HG03280 (cell line): Measurements from ENCODE around the gene ARGLU1.
"Not testable (repeated sequence)": the region's sequence is repeated elsewhere in the genome, so short reads cannot be mapped to it uniquely, and the experiment has no call there.

Source experiments
- ATAC-seq: cut with Tn5 transposase; IDR thresholded peaks from one replicate; pipeline ENCODE4 v1.9.1; 2021; ENCODE audit warnings: mild to moderate bottlenecking, moderate library complexity; ENCODE audit not compliant: unreplicated experiment

The ARGLU1 gene, protein sequence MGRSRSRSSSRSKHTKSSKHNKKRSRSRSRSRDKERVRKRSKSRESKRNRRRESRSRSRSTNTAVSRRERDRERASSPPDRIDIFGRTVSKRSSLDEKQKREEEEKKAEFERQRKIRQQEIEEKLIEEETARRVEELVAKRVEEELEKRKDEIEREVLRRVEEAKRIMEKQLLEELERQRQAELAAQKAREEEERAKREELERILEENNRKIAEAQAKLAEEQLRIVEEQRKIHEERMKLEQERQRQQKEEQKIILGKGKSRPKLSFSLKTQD

DNA sequence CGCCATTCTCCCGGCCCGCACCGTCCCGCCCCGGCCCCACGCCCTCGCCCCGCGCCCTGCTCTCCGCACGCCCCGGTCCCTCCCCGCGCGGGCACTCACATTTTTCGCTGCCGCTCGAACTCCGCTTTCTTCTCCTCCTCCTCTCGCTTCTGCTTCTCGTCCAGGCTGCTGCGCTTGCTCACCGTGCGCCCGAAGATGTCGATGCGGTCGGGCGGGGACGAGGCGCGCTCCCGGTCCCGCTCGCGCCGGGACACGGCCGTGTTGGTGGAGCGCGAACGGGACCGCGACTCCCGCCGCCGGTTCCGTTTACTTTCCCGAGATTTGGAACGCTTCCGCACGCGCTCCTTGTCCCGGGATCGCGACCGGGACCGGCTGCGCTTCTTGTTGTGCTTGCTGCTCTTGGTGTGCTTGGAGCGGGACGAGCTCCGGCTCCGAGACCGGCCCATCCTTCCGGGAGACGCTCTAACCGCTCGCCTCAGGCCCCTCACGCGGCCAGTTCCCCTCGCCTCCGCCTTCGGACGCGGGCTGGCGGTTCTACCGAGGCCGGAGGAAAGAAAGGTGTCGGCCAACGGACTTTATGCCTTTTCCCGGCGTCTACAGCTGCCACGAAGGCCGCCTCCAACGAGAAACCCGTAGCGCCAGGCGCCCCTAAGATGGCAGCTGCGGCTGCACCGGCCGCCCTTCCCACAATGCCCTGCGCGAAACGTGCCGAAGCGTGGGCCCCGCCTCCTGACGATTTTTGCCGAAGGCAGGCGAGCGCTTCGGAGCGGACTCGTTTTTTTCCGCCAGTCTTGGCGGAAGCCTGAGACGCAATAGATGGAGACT is at the start of gene ARGLU1:
Gene ARGLU1 (minus strand): TSS at position 664 of the 825 bp plus-strand sequence. CDS start 218 bp downstream, at position 446.
- ATAC-seq, result peak; percentile 80

DNA sequence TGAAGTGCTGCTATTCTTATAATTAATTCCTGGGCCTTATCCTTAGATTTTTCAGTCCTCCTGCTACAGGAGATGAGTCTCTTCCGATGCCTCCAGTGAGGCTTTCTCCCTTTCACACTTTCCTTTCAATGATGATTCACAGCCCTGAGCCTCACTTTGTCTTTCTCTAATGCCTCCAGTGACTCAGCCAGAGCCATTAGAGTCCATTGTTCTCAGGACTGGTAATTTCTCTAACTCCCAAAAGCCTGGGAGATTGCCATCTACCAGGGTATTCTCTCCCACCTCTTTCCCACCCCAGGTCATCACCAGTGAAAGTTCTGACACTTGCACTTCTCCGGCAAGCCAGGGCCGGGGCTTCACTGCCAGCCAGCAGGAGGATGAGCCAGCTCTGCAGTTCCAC is 49.6 kb upstream of the ARGLU1 start:
- ATAC-seq, result no peak

DNA sequence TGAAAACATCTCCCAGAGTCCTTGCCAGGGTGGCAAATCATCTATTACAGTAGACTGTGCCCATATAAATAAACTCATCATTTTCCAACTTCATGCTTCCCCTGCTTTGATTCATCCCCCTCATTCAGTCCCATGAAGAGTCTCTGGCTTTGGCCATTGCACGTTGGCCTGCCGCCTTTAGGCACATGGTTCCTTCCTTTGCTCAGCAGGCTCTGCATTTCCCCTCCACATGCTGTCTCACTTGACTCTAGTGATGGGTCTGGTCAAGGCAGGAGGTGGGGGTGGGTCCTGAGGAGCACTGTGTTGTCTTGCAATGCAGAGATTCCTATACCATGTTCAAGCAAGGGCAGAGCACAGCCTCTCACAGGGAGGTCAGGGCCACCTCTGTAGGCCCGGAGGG is 48.8 kb upstream of the ARGLU1 start:
- ATAC-seq, result no peak

DNA sequence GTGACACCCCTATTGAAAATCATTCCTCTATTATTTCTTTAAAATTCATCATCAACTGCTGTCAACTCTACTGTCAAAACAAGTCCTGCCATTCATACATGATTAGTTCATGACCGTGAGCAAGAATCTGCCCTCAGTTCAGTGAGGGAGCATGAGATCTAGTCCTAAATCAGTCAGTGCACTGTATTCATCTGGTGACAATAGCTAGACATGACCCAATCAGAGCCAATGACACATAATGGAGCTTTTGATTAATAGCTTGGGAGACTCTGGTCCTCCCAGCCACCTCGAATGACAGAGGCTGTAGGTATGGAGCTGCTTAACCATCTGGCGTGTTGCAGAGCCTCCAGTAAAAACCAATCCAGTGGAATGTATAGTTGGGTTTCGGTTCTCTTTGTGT is 46.9 kb upstream of the ARGLU1 start:
- ATAC-seq, result no peak

DNA sequence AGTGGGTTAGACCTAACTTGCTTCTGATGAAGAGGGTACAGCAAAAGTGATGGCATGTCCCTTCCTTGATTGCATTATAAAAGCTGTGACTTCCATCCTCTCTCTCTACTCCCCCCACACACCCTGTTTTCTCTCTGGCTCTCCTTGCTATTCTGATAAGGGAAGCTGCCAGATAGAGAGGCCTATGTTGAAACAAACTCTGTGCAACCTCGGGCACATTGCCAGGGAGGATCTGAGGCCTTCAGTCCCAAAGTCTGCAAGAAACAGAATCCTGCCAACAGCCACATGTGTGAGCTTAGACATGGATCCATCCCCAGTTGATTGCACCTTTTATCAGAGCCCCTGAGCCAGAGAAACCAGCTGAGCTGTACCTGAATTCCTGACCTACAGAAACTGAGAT is 44.8 kb upstream of the ARGLU1 start:
- no peak for ATAC-seq

DNA sequence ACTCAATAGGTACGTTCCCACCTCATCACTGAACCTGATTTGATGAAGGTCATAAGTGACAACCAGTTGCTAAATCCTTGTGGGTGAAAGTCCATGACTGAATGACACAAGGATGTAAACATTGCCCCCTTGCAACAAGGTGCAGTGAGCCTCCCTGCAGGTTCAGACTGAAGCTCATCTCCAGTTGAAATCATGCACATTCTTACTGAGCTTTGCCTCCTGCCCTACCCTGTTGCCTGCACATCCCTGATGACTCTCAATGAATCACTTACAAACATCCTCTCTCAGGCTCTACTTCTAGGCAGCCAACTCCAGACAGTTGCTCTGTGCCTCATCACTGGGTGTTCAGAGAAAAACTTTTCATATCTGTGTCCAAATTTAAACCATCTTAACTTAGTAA is 42.5 kb upstream of the ARGLU1 start:
- ATAC-seq, result no peak

DNA sequence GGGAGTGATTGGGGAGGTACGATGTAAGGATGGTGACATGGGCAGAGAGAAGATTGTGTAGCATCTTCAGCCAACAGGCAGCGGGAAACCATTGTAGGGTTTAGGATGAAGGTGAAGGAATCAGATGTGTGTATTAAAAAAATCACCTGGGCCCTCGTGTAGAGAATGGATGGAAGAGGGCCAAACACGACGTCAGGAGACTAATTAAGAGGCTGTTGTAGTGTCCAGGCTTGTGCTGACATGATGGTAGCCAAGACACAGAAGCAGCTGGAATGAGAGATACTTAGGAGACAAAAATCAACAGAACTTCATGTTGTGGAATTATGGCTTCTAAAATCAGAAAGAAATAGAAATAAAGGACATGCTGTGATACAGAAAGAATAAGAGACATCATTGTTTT is 41.2 kb upstream of the ARGLU1 start:
- ATAC-seq, result no peak

DNA sequence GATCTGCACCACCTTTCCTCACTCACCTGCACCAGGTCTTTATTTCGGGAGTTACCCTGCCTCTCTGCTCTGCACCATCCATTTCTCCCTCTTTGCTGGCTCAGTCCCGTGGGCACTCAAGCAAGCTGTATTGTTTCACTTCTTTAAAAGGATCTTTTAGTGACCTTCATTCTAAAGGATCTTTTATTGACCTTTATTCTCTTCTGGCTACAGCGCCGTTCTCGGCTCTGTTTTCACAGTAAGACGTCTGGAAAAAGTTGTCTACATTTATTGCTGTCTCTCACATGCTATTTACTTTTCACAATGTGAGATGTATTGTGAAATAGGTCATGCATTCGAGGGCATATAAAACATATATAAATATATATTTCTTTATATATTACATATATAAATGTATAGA is 35.6 kb upstream of the ARGLU1 start:
- no peak for ATAC-seq

DNA sequence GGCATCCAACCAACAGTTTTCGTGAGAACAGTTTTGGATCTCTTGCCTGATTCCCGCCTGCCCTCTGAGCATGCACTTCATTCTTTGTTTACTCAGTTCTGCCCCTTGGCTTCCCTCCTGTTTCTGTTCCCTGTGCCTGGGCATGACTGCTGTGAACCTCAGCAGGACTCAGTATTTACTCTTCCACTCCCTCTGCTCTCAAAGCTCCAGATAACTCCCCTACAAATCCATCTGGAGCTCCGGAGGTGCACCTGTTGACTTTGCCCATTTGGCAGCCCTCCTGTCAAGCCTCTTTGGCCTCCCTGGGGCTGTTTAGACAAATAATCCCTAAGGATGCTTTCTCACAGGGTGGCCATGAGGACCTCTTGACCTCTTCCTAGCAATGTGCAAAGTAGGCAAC is 34.2 kb upstream of the ARGLU1 start:
- no peak for ATAC-seq

DNA sequence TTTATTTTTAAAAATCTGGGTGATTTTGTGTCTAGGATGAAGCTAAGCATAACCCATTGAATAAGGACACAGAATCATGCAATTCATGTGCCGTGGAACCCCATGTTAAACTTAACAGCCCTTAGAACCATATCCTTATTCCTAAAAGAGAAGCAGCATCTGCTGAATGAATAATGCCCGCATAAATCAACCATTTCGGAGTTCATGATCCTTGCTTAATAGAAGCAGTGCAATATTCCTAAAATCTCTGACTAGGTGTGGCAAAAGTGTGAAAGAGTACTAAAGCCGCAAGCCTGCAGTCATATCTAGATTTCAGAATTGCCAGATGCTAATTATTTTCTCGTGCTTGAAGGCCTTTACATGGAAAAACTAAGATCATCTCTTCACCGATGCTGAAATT is 33.6 kb upstream of the ARGLU1 start:
- ATAC-seq, result no peak

DNA sequence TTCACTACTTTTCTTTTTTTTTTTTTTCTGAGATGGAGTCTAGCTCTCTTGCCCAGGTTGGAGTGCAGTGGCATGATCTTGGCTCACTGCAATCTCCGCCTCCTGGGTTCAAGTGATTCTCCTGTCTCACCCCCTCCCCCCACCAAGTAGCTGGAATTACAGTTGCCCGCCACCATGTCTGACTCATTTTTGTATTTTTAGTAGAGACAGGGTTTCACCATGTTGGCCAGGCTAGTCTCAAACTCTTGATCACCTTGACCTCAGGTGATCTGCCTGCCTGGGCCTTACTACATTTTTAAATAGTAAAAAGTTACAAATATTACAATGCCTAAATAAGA is 32.8 kb upstream of the ARGLU1 start:
- ATAC-seq, result not testable (repeated sequence)

DNA sequence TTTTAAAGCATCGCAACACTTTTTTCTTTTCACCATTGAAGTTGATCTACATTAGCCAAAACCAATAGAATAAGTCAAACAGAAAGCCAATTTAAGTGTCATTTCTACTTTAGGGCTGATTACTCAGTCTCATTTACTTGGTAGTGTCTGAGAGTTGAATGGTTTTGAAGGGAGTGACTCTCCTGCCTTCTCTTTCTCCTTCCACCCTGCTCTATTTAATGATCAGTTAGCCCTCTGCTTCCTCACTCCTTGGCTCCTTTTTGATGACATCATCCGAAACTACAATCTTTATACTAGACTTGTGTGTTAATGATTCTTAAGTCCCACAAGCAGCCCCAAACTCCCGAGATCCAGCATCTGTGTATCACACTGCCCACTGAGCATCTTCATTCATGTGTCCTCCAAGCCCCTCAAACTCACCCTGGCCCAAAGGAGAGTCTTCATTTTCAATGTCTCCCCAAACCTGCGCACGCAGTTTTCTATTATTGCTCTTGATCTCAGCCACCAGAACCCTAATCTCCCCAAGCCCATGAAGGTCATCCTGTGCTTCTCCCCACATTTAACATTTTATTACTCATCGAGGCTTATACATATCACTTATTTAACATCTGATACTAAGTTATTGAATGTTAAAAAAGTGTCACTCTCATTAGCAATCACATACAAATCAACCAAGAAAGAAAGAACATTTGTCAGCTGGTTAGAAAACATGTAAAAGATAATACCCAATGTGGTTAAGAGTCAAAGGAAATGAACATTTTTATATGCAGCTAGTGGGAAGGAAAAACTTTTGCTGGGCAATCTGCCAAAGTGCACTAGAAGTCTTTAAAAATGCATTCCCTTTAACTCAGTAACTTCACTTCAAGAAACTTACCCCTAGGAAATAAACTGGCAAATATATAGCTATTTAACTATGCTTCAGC is 32.2 kb upstream of the ARGLU1 start:
- ATAC-seq, result no peak

DNA sequence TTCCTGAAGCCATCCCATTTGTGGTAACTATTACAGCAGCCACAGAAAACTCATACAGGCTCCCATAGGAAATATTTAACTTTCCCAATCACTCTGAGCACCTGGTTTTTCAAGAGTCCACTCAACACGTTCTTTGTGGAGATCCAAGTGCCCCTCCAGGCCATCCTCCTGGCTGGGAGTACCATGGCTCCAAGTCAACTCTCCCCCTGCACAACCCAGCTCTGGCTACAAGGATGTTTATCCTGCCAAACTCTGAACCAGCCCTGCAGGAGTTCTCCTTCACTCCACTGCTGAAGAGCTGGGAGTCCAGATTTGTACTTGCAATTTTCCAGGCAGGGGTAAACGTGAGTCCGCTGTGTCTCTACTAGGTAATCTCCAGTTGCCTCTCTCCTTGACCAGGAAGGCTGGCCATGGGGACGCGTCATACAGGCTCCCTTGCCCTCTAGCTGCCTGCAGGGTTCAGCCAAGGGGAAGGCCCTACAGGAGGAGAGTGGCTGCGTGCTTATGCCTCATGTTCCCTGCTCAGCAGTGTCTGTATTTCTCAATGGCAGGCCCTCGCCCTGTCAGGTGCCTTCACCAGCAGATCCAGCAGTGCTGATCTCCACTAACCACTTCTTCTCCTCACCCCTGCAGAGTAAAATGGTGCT is 29.9 kb upstream of the ARGLU1 start:
- no peak for ATAC-seq

DNA sequence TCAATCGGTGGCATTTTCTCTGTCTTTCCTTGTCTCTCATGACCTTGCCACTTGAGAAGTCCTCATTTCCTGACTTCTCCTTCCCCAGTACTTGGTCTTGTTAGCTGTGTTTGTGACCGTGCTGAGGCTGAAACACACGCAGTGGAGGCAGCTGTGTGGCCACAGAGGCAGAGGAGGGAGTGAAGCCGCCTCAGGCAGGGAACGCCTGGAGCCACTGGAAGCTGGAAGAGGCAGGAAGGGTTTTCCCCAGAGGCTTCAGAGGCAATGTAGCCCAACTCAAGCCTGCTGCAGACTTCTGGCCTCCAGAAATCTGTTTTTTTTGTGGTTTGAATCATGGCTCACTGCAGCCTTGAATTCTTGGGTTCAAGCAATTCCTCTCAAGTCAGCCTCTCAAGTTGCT is 29.2 kb upstream of the ARGLU1 start:
- ATAC-seq, result no peak

DNA sequence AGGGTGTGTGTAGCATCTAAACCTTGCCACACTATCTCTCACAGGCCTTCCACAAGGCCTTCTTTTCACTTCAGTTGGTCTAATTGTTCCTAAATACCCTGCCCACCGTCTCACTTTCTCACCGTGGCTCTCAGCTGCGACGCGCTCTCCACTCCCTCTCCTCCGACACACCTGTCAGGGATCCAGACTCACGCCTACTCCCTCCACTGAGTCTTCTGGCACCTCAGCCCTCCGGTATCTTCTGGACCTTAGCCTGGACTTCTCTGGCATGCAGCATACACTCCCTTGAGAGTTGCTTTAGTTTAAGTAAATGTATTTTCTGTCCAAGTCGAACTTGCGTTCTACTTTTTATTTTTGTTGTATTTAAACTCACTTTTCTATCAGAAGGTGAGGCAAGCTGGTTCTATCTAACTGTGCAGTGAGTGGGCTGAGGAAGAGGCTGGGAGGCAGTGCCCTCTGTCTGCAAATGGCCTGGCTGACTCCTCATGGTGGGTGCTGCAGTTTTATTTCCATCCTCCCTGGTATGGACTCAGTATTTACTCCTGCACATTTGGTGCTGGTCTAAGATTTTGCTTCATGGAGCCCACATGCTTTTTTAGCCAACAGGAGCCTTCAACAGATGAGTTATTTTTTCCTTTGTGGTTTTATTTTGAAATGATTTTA is 28.5 kb upstream of the ARGLU1 start:
- ATAC-seq, result no peak

DNA sequence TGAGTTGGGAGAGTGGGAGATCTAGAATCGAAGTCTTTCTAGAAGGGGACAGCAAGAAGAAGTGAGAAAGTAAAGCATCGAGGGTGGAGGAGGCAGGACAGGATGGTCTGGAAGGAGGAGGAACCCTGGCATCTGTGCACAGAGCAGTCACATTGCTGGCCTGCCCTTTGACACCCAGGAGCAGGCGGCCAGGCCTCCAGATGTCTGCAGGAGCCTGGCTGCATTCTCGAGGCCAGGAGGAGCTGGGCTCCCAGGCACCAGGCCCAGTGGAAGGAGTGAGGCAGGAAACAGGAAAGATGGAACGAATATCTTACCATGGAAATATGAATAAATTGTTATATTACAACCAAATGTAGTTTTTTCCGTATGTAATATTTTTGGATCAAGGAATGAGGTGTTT is 27.7 kb upstream of the ARGLU1 start:
- no peak for ATAC-seq

DNA sequence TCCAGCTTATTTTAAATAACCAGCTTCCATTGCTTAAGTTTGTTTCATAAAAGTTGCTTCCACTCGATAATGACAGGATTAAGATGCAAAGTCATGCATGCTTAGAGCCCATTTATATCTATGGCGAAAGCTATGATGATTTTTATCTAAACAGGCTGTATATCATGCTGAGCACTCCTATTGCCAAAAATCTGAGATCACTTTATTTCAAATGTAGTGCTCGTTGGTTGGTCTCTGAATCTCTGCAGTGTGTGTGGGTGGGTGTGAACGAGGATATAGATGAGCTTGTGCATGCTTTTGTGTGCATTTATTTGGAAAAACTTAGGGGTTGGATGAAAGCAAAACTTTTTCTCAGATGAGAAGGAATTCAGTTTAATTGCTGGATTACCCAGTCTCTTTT is 27.0 kb upstream of the ARGLU1 start:
- no peak for ATAC-seq

DNA sequence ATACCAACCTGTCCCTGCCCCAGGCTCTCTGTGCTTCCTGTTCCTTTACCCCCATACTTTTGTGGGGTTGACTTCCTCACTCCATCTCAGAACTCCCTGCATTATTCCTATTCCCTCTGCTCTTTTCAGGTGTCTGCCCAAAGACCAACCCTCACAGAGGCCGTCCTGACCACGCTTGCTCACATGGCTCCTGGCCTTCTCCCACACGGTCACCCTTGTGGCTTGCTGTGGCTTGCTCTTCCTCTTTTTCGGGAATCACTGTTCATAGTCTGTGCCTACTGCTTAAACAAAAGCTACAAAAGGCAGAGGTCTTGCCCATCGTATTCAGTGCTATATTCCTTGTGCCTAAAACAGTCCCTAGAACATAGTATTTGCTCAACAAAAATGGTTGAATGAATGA is 25.2 kb upstream of the ARGLU1 start:
- ATAC-seq, result no peak

DNA sequence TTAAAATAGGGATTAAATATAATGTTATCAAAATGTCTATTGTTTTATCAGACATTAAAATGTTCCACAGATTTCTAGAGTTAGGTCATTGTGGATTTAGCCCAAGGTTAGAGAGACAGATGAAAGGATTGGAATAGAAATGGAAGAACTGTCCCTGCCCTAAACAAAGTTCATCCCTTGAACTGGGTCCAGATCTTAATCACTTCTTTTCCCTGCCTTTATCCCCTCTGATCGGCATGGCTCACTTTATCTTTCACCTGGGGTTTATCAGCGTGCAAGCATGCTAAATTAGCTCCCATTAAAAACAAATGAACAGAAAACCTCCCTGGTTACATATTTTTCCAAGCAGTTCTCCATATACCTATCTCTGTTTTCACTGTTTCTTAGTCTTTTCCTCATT is 23.4 kb upstream of the ARGLU1 start:
- ATAC-seq, result no peak

DNA sequence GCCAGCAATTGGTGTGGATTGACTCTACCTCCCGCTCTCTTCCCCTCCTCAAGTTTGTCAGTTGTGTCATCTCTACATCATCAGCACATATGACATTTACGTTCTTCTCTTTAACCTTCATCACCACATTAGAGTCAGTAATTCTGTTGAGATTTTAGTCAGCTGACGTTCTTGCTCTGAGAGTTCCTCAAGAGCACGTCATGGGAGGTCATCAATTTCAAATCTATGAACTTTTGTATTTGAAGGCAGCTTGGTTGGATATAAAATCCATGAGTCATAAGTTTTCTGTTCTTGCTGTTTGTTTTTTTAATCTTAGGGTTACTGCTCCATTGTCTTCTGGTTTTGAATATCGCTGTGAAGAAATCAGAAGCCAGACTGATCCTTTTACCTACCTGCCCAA is 21.8 kb upstream of the ARGLU1 start:
- no peak for ATAC-seq

DNA sequence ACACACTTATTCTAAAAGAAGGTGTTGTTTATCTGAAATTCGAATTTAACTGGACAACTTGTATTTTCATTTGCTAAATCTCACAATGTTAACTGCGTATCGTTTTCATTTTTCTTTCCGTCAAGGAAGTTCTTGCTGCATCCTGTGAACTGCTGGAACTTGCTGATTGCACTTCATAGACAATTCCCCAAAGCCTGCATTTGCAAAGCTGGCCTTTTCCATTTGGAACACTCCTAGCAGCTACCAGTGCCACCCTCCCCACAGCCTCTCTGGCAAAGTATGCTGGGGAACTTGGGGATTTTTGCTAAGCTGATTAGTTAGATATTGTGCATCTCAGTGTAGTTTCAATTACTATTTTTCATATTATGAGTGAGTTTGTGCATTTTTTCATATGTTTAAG is 20.4 kb upstream of the ARGLU1 start:
- ATAC-seq, result no peak
